ENCODE data around the gene LBH.

- TF ChIP-seq CTCF (IDR thresholded peaks at IDR 0.05) (no peak), ZFX (IDR thresholded peaks at IDR 0.05; ENCODE audit: borderline replicate concordance) (no peak)
Observed at GRCh38 chr2:30287190-30287840, 56.0 kb downstream of the LBH start.

Measured in 22Rv1 (cell line).